Subcutaneous adipose tissue (tissue), 4 donors: ENCODE data around the gene GNB1L. TPM values are rescaled to one million over a fixed set of nuclear protein-coding genes. Genes with fewer than 3 reads are reported as not detected.

ENCODE experiments used
- CTCF ChIP-seq: fragments of 450-650 bp; IDR thresholded peaks from one replicate; pipeline ENCODE4 v1.5.1; 2016; ENCODE audit warnings: low read depth, mild to moderate bottlenecking, control low read depth, antibody characterized with exemption, moderate library complexity
- total RNA-seq, 4 donors: library from RNA; depleted of rRNA; stranded (reverse); fragments of >200 nt; gene quantifications; one replicate each; pipeline ENCODE4 v1.1.0, GENCODE V29; 2016

The GNB1L gene
- total RNA-seq, 4 donors from 2014 or later = 1.8 to 4.9 (median 3.9) TPM

- no peak for TF ChIP-seq CTCF
These were observed 30.8 kb downstream of the GNB1L start for GRCh38 chr22:19823902-19824211.

- no peak for TF ChIP-seq CTCF
These were observed 31.3 kb downstream of the GNB1L start for GRCh38 chr22:19823191-19823901.

GRCh38 chr22:19822301-19823117, 32.2 kb downstream of the GNB1L start:
- TF ChIP-seq CTCF = no peak

- TF ChIP-seq CTCF = no peak
These were observed 33.0 kb downstream of the GNB1L start for GRCh38 chr22:19821523-19822300.

GRCh38 chr22:19820880-19821522, 33.7 kb downstream of the GNB1L start:
- no peak for TF ChIP-seq CTCF

GRCh38 chr22:19819911-19820879, 34.5 kb downstream of the GNB1L start:
- TF ChIP-seq CTCF = no peak
